HG03457 (cell line): ENCODE data around the gene PTPN6.
"Not testable (repeated sequence)": the region's sequence is repeated elsewhere in the genome, so short reads cannot be mapped to it uniquely, and the experiment has no call there.

Experiments
- ATAC-seq: cut with Tn5 transposase; IDR thresholded peaks from one replicate; pipeline ENCODE4 v1.9.1; 2021; ENCODE audit warnings: moderate number of reproducible peaks; ENCODE audit not compliant: unreplicated experiment

PTPN6 gene

DNA sequence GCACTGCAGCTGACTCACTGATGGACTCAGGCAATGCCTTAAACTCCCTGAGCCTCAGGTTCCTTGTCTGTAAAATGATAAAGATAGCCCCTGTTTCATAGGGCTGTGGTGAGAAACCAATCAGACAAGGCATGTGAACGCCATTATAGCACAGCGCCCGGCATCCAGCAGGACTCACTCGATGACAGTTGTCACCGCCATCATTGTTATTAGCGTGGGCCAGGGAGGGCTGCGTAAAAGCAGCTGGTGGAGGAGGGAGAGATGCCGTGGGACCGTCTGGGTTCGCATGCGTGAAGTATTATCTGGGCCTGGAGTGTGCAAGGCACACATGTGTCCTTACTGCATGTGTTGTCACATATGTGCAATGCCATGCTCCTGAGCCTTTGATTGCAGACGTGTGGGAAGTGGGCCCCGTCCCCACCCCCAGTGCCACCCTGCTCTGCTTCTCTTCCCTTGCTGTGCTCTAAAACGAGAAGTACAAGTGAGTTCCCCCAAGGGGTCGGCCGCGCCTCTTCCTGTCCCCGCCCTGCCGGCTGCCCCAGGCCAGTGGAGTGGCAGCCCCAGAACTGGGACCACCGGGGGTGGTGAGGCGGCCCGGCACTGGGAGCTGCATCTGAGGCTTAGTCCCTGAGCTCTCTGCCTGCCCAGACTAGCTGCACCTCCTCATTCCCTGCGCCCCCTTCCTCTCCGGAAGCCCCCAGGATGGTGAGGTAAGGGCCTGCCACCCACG lies at the start of gene PTPN6:
PTPN6 (plus strand) TSS at position 546 of the 730 bp plus-strand sequence; CDS start at position 703, 157 bp downstream.
- ATAC-seq: no peak

- ATAC-seq: no peak
Observed at GRCh38 chr12:6902448-6902847, 48.7 kb upstream of the PTPN6 start.

DNA sequence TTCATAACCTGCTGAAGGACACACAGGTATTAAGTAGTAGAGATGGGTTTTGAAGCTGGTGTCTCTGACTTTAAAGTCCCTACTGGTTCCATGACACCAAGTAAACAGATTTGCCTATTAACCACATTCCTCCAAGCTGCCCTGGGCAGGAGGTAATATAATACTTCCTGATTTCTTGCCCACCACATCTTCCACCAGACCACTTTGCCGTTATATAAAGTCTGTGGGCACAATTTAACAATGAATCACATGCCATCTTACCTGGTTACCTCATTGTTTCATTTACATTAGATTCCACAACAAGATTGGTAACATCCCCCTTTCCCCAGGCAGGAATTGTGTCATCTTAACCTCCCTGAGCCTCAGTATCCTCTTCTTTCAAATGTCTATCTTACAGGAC lies 47.4 kb upstream of the PTPN6 start:
- no peak for ATAC-seq

DNA sequence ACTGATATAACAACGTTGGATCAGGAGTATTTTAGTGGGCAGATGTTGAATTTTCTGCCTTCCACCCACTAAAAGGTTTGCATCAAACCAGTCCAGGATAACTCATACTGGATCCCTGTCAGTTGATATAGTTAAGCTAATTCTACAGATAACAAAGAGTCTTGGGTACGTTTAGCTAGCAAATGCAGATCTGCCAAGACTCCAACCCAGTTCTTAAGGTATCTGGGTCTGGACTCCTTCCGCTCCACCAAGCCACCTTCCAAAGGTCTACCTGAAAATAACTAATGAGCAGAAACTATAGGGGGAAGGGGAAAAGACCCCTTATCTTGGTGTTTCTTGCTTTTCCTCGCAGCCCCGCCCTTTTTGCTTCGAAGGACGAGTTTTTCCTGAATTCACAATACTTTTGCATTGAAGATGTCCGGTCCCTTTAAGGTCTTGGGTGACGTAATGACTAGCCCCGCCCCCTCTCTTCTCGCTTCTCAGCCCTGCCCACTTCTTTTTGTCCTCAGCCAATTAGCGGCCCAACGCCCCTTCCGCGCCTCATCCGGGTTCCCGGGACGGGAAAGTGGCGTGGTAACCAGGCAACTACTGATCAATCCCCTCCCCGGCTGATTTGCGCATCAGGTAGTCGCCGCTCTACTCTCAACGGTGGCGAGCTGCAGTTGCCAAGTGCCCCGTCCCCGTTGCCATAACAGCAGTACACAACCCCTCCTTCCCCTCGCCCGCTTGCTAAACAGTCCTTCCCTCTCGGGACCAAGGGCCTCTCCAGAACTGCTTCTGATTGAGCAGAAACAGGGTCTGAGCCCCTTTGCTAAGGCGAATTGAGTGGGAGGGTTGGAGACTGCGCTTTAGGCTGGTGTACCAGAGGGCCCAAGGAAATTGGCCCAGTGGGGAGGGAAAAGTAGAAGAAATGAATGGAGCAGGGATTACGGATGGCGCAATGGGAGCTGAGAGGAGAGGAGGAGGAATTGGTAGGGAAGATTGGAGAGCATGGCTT lies 46.6 kb upstream of the PTPN6 start, which contains the start of gene LRRC23:
LRRC23 (plus strand) TSS at position 543 of the 997 bp plus-strand sequence. CDS start 812 bp downstream, outside the sequence.
- peak; percentile 79 for ATAC-seq

- ATAC-seq: no peak
Observed at GRCh38 chr12:6905414-6906040, 45.6 kb upstream of the PTPN6 start.

DNA sequence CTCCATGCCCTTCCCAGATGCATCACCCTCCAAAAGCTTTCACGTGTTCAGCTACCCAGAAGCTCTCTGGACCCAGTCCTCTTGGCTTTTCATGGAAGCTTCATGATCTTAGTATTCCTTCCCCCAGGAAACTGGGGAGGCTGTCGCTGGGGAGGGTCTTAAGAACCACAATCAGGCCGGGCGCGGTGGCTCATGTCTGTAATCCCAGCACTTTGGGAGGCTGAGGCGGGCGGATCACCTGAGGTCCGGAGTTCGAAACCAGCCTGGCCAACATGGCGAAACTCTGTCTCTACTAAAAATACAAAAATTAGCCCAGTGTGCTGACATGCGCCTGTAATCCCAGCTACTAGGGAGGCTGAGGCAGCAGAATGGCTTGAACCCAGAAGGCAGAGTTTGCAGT lies 43.0 kb upstream of the PTPN6 start:
- ATAC-seq: not testable (repeated sequence)

GRCh38 chr12:6909421-6910145 lies 41.6 kb upstream of the PTPN6 start:
- no peak for ATAC-seq

DNA sequence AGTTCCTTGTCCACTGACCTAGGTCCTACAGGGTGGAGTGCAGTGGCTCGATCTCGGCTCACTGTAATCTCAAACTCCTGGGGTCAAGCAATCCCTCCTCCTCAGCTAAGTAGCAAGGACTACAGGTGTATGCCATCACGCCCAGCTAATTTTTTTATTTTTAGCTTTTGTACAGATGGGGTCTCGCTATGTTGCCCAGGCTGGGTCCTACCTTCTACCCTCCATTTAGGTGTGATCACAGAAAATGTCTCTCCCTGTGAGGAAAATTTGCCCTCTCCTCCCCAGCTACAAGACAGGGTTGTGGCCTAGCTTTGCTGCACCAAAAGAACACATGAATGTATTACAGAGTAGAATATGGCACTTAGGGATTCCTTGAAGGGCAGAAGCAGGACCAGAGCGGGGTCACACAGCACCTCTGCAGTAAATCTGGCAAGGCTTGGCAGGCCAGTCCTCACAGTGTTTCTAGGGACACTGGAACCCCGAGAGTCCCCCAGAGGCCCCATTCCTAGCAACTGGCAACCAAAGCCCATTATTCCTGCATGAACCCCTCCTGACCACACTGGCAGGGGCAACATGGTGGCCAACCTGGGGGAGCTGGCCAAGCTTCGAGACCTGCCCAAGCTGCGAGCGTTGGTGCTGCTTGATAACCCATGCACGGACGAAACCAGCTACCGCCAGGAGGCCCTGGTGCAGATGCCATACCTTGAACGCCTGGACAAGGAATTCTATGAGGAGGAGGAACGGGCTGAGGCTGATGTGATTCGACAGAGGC lies 38.8 kb upstream of the PTPN6 start:
- no peak for ATAC-seq

DNA sequence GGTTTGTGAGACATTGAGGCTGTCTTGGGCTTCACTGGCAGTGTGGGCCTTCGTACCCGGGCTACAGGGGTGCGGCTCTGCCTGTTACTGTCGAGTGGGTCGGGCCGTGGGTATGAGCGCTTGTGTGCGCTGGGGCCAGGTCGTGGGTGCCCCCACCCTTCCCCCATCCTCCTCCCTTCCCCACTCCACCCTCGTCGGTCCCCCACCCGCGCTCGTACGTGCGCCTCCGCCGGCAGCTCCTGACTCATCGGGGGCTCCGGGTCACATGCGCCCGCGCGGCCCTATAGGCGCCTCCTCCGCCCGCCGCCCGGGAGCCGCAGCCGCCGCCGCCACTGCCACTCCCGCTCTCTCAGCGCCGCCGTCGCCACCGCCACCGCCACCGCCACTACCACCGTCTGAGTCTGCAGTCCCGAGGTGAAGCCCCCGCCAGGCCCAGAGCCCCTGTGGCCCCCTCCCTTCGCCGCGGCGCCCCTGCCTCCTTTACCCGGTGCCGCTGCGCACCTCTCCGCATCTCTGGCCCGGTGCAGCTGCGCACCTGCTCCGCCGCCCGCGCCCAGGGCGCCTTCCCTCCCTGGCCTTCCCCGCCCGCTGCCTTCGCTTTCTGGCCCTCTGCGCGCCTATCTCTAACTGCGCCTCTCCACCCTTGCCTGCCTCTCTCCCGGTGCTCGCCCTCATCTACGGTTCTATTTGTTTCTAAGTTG lies 36.8 kb upstream of the PTPN6 start, which contains the start of gene ENO2:
ENO2 (plus strand) TSS at position 335 of the 701 bp plus-strand sequence. CDS start 1,253 bp downstream, outside the sequence.
- peak; percentile 47 for ATAC-seq

DNA sequence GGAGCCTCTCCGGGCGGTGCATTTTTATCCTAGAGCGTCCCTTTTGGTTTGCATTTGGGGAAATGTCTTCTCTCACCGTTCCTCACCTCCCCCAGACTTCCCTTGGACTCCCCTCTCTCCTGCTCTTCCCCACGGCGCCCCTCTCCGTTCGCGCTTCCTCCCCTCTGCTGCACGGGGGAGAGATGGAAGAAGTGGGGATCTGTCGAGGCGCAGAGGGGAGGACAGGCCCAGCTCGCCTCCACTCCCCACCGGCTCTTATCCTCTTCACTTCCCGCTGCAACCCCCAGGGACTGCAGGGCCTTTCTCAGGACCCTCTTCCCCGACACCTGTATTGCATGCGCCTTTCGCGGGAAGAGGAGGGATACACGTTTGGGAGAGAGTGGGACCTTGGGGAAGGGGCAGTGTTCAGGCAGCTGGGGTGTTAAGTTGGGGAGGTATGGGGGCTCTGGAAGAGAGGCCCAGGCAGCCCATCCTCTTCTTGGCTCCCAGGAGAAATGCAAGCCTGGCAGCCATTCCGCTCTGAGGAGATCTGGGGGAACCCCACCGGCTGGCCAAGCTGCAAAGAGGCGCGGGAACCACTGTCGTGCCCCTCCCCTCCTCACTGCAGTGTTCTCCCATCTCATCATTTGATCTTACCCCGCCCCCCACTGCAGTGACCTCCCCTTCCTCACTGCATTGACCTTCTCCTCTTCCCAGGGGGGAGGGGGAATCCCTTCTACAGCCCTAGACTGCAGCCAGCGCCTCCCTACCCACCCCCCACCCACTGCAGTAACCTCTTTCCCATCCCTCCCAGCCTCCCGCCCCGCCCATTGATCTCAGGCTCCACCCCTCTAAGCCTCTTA lies 36.0 kb upstream of the PTPN6 start:
- ATAC-seq: no peak

DNA sequence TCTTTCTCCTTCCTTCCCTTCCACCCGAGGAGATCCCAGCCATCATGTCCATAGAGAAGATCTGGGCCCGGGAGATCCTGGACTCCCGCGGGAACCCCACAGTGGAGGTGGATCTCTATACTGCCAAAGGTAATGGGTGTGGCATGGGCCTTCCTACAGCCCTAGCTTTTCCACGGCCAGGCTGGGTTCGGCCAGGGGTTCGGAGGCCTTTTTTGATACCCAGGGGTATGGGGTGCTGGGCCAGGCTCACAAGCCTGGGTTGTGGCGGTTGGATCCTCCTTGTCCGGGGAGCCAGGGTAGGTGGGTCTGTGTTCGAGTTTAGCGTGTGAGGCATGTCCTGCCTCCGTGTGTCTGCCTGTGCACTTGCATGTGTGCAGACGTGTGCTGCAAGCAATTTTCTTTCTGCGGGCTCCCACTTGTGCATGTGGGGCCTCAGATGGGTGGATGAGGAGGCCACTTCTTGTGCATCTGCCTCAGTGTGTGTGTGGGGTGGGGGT lies 35.3 kb upstream of the PTPN6 start:
- no peak for ATAC-seq

DNA sequence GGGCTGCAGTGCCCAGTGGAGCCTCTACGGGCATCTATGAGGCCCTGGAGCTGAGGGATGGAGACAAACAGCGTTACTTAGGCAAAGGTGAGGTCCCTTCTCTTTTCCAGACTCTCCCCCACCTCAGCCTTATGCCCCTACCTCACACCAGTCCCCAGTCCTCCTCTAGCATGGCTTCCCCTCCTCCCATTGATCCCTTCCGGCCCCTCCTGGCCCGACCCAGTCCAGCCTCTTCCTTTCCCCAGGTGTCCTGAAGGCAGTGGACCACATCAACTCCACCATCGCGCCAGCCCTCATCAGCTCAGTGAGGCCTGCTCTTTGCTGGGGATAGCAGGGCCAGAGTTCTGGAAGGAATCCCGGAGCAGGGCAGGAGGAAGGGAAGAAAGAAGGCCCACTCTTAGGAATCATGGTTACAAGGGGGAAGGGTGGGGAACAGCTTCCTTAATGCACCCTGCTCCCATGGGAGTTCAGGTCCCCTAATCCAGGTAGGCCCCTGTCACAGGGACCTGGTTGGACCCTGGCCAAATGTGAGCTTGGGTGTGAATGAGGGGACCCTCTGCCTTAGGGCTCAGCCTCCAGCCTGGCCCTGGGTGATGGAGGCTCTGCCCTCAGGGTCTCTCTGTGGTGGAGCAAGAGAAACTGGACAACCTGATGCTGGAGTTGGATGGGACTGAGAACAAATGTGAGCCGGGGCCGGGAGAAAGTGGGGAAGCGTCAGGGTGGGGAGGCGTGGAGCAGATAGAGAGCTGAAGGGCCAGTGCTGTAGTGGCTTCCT lies 34.5 kb upstream of the PTPN6 start:
- ATAC-seq: no peak

DNA sequence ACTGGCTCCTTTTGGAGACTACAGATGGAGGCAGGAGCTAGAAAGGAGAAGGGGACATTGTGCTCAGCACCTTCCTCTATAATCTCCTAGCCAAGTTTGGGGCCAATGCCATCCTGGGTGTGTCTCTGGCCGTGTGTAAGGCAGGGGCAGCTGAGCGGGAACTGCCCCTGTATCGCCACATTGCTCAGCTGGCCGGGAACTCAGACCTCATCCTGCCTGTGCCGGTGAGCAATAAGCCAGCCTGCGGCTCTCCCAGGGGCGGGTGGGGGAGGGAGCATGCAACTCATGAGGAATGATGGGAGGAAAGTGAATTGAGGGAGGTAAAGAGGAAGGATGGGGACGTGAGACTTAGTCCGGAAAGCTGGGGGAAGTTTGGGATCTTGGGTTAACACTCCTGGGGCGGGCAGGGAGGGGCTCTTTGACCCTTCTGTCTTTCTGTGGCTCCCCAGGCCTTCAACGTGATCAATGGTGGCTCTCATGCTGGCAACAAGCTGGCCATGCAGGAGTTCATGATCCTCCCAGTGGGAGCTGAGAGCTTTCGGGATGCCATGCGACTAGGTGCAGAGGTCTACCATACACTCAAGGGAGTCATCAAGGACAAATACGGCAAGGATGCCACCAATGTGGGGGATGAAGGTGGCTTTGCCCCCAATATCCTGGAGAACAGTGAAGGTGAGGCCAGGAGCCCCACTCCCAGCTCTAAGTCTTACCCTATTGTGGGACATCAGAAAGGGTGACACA lies 33.5 kb upstream of the PTPN6 start:
- ATAC-seq: no peak

DNA sequence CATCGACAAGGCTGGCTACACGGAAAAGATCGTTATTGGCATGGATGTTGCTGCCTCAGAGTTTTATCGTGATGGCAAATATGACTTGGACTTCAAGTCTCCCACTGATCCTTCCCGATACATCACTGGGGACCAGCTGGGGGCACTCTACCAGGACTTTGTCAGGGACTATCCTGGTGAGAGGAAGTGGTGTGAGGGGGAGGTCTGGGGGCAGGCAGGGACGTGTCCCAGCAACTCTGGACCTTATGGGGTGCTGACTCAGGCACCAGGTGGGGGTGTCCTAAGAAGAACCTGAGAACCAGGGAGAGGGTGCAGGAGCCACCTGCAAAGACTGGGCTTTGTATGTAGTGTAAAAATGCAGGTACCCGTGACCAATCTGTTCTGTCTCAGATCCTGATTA lies 31.6 kb upstream of the PTPN6 start:
- ATAC-seq: no peak

- no peak for ATAC-seq
Observed at GRCh38 chr12:6921539-6921938, 29.6 kb upstream of the PTPN6 start.
